ENCODE data around the gene PCIF1.

PCIF1 gene

GRCh38 chr20:45962031-45962755 lies 27.7 kb downstream of the PCIF1 start:
- H3K4me1 ChIP-seq (ENCODE audit: control insufficient read depth, insufficient read depth, low read length): no peaks in the 10 kb centered on the region
- TF ChIP-seq ZNF521 (tag by site-specific recombination; IDR thresholded peaks at IDR 0.05) (no peak), ELK4 (IDR thresholded peaks at IDR 0.05; ENCODE audit: borderline replicate concordance, low read depth, low read length) (no peak), ZNF621 (tag by site-specific recombination; IDR thresholded peaks at IDR 0.05) (no peak), ZNF76 (tag by site-specific recombination; IDR thresholded peaks at IDR 0.05; ENCODE audit: borderline replicate concordance, low read depth) (no peak), ZNF274 (IDR thresholded peaks at IDR 0.05; ENCODE audit: low read length) (no peak), ZNF274 (tag by site-specific recombination; IDR thresholded peaks at IDR 0.05; ENCODE audit: borderline replicate concordance) (no peak), ZNF645 (tag by site-specific recombination; IDR thresholded peaks at IDR 0.05) (no peak), SCRT1 (tag by site-specific recombination; IDR thresholded peaks at IDR 0.05; ENCODE audit: borderline replicate concordance) (no peak), ZNF423 (tag by site-specific recombination; IDR thresholded peaks at IDR 0.05) (no peak), ZNF311 (tag by site-specific recombination; IDR thresholded peaks at IDR 0.05; ENCODE audit: borderline replicate concordance) (no peak), ZNF121 (tag by site-specific recombination; IDR thresholded peaks at IDR 0.05) (no peak), ZNF629 (tag by site-specific recombination; IDR thresholded peaks at IDR 0.05) (no peak), ZNF530 (tag by site-specific recombination; IDR thresholded peaks at IDR 0.05; ENCODE audit: low read depth) (no peak), TRIM28 (IDR thresholded peaks at IDR 0.05; ENCODE audit: borderline replicate concordance, low read length) (no peak), ZNF510 (tag by site-specific recombination; IDR thresholded peaks at IDR 0.05; ENCODE audit: insufficient replicate concordance) (no peak), ZNF138 (tag by site-specific recombination; IDR thresholded peaks at IDR 0.05; ENCODE audit: borderline replicate concordance) (no peak), HOXD13 (CRISPR knock-in tag; IDR thresholded peaks at IDR 0.05; ENCODE audit: borderline replicate concordance) (no peak), ZNF433 (tag by site-specific recombination; IDR thresholded peaks at IDR 0.05; ENCODE audit: low read depth) (no peak), OVOL3 (tag by site-specific recombination; IDR thresholded peaks at IDR 0.05) (no peak), ZNF146 (tag by site-specific recombination; IDR thresholded peaks at IDR 0.05) (no peak)
- POLR2A ChIA-PET: interaction anchor here (0.7 to 2.0 kb wide), 5 partner anchors 7 to 147 kb away, joined by 3 to 15 read pairs (median 5); partner anchors contain the start of genes PCIF1 and ZNF335
- no peaks in the 10 kb centered on the region for H3K9me3 ChIP-seq (ENCODE audit: control insufficient read depth, insufficient read depth, low read depth, low read length)
- H3K36me3 ChIP-seq (ENCODE audit: control insufficient read depth in 2 of 2, insufficient read depth in 1 of 2, low read length in 2 of 2): peaks cover 4 to 95% of the 10 kb centered on the region in 2 experiments; a peak in 2 of 3 replicates
- no peak overlapping the region for H3K27ac ChIP-seq (ENCODE audit: extremely low read depth, low read depth, low read length)
- no peak overlapping the region for H3K4me3 ChIP-seq (ENCODE audit: low read depth, low read length)
- CTCF ChIA-PET: interaction anchor here (0.6 to 1.5 kb wide), 7 partner anchors 10 to 484 kb away, joined by 3 to 7 read pairs (median 3); partner anchors contain the start of gene ZNF335

GRCh38 chr20:45963059-45964005 lies 28.8 kb downstream of the PCIF1 start:
- TF ChIP-seq ZNF654 (tag by site-specific recombination; IDR thresholded peaks at IDR 0.05; ENCODE audit: low read depth): peak; percentile 69
- 0 out of 2 replicates have a peak, but pooled peaks have one; percentile 38 for TF ChIP-seq ZNF341 (tag by site-specific recombination; IDR thresholded peaks at IDR 0.05; ENCODE audit: low read depth)
- TF ChIP-seq CTCF (tag by site-specific recombination; IDR thresholded peaks at IDR 0.05): peak; percentile 70
- no peak for TF ChIP-seq ZNF792 (tag by site-specific recombination; IDR thresholded peaks at IDR 0.05)
- ChIA-PET CTCF (interaction anchor here (0.6 to 1.0 kb wide), 4 partner anchors 14 to 335 kb away, joined by 3 to 6 read pairs (median 4); no protein-coding TSS in a partner anchor), POLR2A (no interaction called here)
- H3K27ac ChIP-seq (ENCODE audit: extremely low read depth, low read depth, low read length): no peak overlapping the region
- H3K36me3 ChIP-seq (ENCODE audit: control insufficient read depth in 2 of 2, insufficient read depth in 1 of 2, low read length in 2 of 2): peaks cover 0 to 95% of the 10 kb centered on the region in 2 experiments; a peak in 2 of 3 replicates
- no peak overlapping the region for H3K4me3 ChIP-seq (ENCODE audit: low read depth, low read length)
- H3K4me1 ChIP-seq (ENCODE audit: control insufficient read depth, insufficient read depth, low read length): no peaks in the 10 kb centered on the region
- H3K9me3 ChIP-seq (ENCODE audit: control insufficient read depth, insufficient read depth, low read depth, low read length): no peaks in the 10 kb centered on the region

Measured in HEK293 (cell line).